H9 (cell line): ENCODE data around the gene FNDC1. TPM values are rescaled to one million over a fixed set of nuclear protein-coding genes. Genes with fewer than 3 reads are reported as not detected.

Experiments used
- DNase-seq: peaks from one replicate; pipeline ENCODE4 v3.0.0-alpha.2; 2017
- H2AFZ ChIP-seq: one replicate; pipeline ENCODE4 v1.6.1; 2013; ENCODE audit warnings: mild to moderate bottlenecking, low read length, control low read depth, moderate library complexity
- H2AK5ac ChIP-seq: 2 replicates; pipeline ENCODE4 v1.6.1; 2013; ENCODE audit warnings: low read length, control low read depth, mixed read lengths; ENCODE audit not compliant: insufficient read length
- H2BK120ac ChIP-seq: one replicate; pipeline ENCODE4 v1.6.1; 2013; ENCODE audit warnings: low read depth, mild to moderate bottlenecking, low read length, control low read depth, inconsistent platforms; ENCODE audit not compliant: poor library complexity, severe bottlenecking
- H2BK12ac ChIP-seq: 2 replicates; pipeline ENCODE4 v1.6.1; 2013; ENCODE audit warnings: low read length, control low read depth, mixed read lengths, low read depth; ENCODE audit not compliant: insufficient read length
- H2BK15ac ChIP-seq: 2 replicates; pipeline ENCODE4 v1.6.1; 2013; ENCODE audit warnings: low read depth, low read length, control low read depth
- H2BK20ac ChIP-seq: one replicate; pipeline ENCODE4 v1.6.1; 2013; ENCODE audit warnings: low read depth, mild to moderate bottlenecking, low read length, control low read depth, inconsistent platforms; ENCODE audit not compliant: poor library complexity, severe bottlenecking
- H2BK5ac ChIP-seq: 2 replicates; pipeline ENCODE4 v1.6.1; 2013; ENCODE audit warnings: low read length, control low read depth, mixed read lengths; ENCODE audit not compliant: insufficient read length
- H3K14ac ChIP-seq: 2 replicates; pipeline ENCODE4 v1.6.1; 2013; ENCODE audit warnings: low read length, control low read depth; ENCODE audit not compliant: insufficient read depth
- H3K18ac ChIP-seq: 2 replicates; pipeline ENCODE4 v1.6.1; 2013; ENCODE audit warnings: low read depth, mild to moderate bottlenecking, mixed read lengths, low read length, control low read depth; ENCODE audit not compliant: insufficient read length
- H3K23ac ChIP-seq: 2 replicates; pipeline ENCODE4 v1.6.1; 2013; ENCODE audit warnings: low read length, control low read depth, mixed read lengths, low read depth; ENCODE audit not compliant: insufficient read length
- H3K23me2 ChIP-seq: 2 replicates; pipeline ENCODE4 v1.6.1; 2013; ENCODE audit warnings: low read depth, mild to moderate bottlenecking, mixed read lengths, low read length, control low read depth; ENCODE audit not compliant: insufficient read length, poor library complexity, severe bottlenecking
- H3K27ac ChIP-seq: 2 replicates; pipeline ENCODE4 v1.5.1; 2013; ENCODE audit warnings: low read length, control low read depth, mixed read lengths, low read depth; ENCODE audit not compliant: insufficient read length
- H3K27me3 ChIP-seq: 2 replicates; pipeline ENCODE4 v1.6.1; 2013; ENCODE audit warnings: low read length, control low read depth, inconsistent platforms; ENCODE audit not compliant: insufficient read depth
- H3K4ac ChIP-seq: 2 replicates; pipeline ENCODE4 v1.6.1; 2013; ENCODE audit warnings: low read depth, mild to moderate bottlenecking, control low read depth, inconsistent platforms, low read length, moderate library complexity
- H3K4me1 ChIP-seq: 2 replicates; pipeline ENCODE4 v1.6.1; 2013; ENCODE audit warnings: low read length, control low read depth, inconsistent platforms; ENCODE audit not compliant: insufficient read depth
- H3K4me2 ChIP-seq: 2 replicates; pipeline ENCODE4 v1.6.1; 2013; ENCODE audit warnings: low read length, control low read depth, mixed read lengths; ENCODE audit not compliant: insufficient read length, insufficient read depth
- H3K56ac ChIP-seq: 2 replicates; pipeline ENCODE4 v1.6.1; 2013; ENCODE audit warnings: low read depth, mild to moderate bottlenecking, mixed read lengths, low read length, control low read depth; ENCODE audit not compliant: insufficient read length
- H3K79me1 ChIP-seq: 2 replicates; pipeline ENCODE4 v1.6.1; 2013; ENCODE audit warnings: low read depth, mild to moderate bottlenecking, moderate library complexity, low read length, control low read depth, inconsistent platforms; ENCODE audit not compliant: insufficient read depth, poor library complexity, severe bottlenecking
- H3K79me2 ChIP-seq: 2 replicates; pipeline ENCODE4 v1.6.1; 2013; ENCODE audit warnings: low read length, control low read depth, inconsistent platforms; ENCODE audit not compliant: insufficient read depth
- H3K9ac ChIP-seq: 2 replicates; pipeline ENCODE4 v1.6.1; 2013; ENCODE audit warnings: low read length, control low read depth, mixed read lengths; ENCODE audit not compliant: insufficient read length; ENCODE audit errors: extremely low read depth
- H3K9me3 ChIP-seq: one replicate; pipeline ENCODE4 v1.6.1; 2013; ENCODE audit warnings: low read depth, low read length, inconsistent platforms; ENCODE audit not compliant: control insufficient read depth
- H3T11ph ChIP-seq: one replicate; pipeline ENCODE4 v1.6.1; 2013; ENCODE audit warnings: mild to moderate bottlenecking, low read length, control low read depth, inconsistent platforms
- H4K20me1 ChIP-seq: one replicate; pipeline ENCODE4 v1.6.1; 2013; ENCODE audit not compliant: control insufficient read depth, insufficient read length, insufficient read depth
- H4K5ac ChIP-seq: 2 replicates; pipeline ENCODE4 v1.6.1; 2013; ENCODE audit warnings: low read depth, mild to moderate bottlenecking, mixed read lengths, low read length, control low read depth; ENCODE audit not compliant: insufficient read length
- H4K8ac ChIP-seq: replicated peaks from 2 replicates; pipeline ENCODE4 v1.6.1; 2013; ENCODE audit warnings: low read length, control low read depth, mixed read lengths, low read depth; ENCODE audit not compliant: insufficient read length
- H4K91ac ChIP-seq: 2 replicates; pipeline ENCODE4 v1.6.1; 2013; ENCODE audit warnings: low read depth, mild to moderate bottlenecking, moderate library complexity, mixed read lengths, low read length, control low read depth; ENCODE audit not compliant: insufficient read length
- H3K27ac Mint-ChIP-seq, 3 experiments: 2 replicates in 2 of 3; 3 replicates in 1 of 3; pipeline ENCODE4 v1.8.0; 2020 to 2021; ENCODE audit warnings: mixed read lengths in 3 of 3, mild to moderate bottlenecking in 1 of 3, moderate library complexity in 1 of 3
- H3K27me3 Mint-ChIP-seq: 2 replicates; pipeline ENCODE4 v1.8.0; 2021; ENCODE audit warnings: low read depth, mild to moderate bottlenecking, moderate library complexity, mixed read lengths
- H3K36me3 Mint-ChIP-seq, 3 experiments: 2 replicates in 2 of 3; 3 replicates in 1 of 3; pipeline ENCODE4 v1.8.0; 2020 to 2021; ENCODE audit warnings: low read depth in 3 of 3, mixed read lengths in 3 of 3; ENCODE audit not compliant: insufficient read depth in 1 of 3
- H3K4me1 Mint-ChIP-seq, 2 experiments: 2 replicates each; pipeline ENCODE4 v1.8.0; 2020; ENCODE audit warnings: mixed read lengths in 2 of 2
- H3K4me3 Mint-ChIP-seq, 2 experiments: 2 replicates in 1 of 2; 3 replicates in 1 of 2; pipeline ENCODE4 v1.8.0; 2020 to 2021; ENCODE audit warnings: mild to moderate bottlenecking in 2 of 2, mixed read lengths in 2 of 2, moderate library complexity in 1 of 2
- H3K9me3 Mint-ChIP-seq, 2 experiments: 2 replicates in 1 of 2; 3 replicates in 1 of 2; pipeline ENCODE4 v1.8.0; 2020; ENCODE audit warnings: mild to moderate bottlenecking in 2 of 2, mixed read lengths in 2 of 2, moderate library complexity in 1 of 2
- WGBS: extraction: QIAGEN DNeasy Blood & Tissue Kit; methylation state at CpG from one replicate; pipeline ENCODE4 v1.1.7; 2013; ENCODE audit warnings: missing lambda C conversion rate, low lambda C conversion rate, mixed read lengths; ENCODE audit not compliant: insufficient read length; ENCODE audit errors: extremely low coverage; 5-methylcytosine and 5-hydroxymethylcytosine counted together
- total RNA-seq: library from RNA; stranded (reverse); gene quantifications from 2 replicates; pipeline ENCODE4 v1.2.1, GENCODE V29; 2021
- TF ChIP-seq, protein P1 (sequence below): fragments of 200-600 bp; sonication (generic); conservative IDR thresholded peaks from 3 replicates; pipeline ENCODE4 v1.8.0; 2021; ENCODE audit warnings: antibody characterized with exemption, mild to moderate bottlenecking

The FNDC1 gene
- total RNA-seq, 1 experiment from 2014 or later = 0.24 TPM

DNA sequence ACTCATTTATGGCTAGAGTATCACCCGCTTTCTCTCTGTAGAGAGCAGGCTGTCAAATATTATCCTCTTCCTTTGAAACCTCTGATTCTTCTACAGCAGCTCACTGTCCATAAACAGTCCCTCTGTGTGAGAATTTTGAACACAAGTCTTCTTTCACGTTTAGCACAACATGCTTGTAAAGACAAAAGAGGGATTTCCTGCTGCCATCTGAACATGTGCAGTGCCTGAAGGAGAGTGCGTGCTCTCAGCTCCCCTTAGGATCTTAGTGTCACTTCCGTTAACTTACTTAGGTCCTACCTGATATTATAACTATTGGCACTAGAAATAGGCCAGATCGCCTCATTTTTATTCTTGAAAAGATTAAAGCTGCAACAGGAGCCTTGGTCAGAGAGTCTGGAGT is 50.9 kb downstream of the FNDC1 start:
- no peak overlapping the region for H3K4me2 ChIP-seq
- no CpG with 5 or more reads among the region's 5 CpGs for WGBS
- H3K4ac ChIP-seq = no peak overlapping the region
- no peaks in the 10 kb centered on the region for H3K23me2 ChIP-seq
- no peaks in the 10 kb centered on the region for H3K4me1 ChIP-seq
- no peak overlapping the region for H2BK120ac ChIP-seq
- no peak overlapping the region for H3K56ac ChIP-seq
- no peaks in the 10 kb centered on the region for H4K20me1 ChIP-seq
- H4K8ac ChIP-seq = no peak overlapping the region
- no peak overlapping the region for H2BK15ac ChIP-seq
- no peak overlapping the region for H3K9ac ChIP-seq
- no peak overlapping the region for H3T11ph ChIP-seq
- no peaks in the 10 kb centered on the region for H3K79me2 ChIP-seq
- H4K91ac ChIP-seq = no peak overlapping the region
- no peaks in the 10 kb centered on the region for H3K79me1 ChIP-seq
- H2AK5ac ChIP-seq = no peak overlapping the region
- H3K18ac ChIP-seq = no peak overlapping the region
- H3K9me3 ChIP-seq = no peaks in the 10 kb centered on the region
- H4K5ac ChIP-seq = no peak overlapping the region
- no peaks in the 10 kb centered on the region for H3K27me3 ChIP-seq
- Mint-ChIP-seq H3K27ac (no peak overlapping the region), H3K36me3 (no peaks in the 10 kb centered on the region), H3K9me3 (no peaks in the 10 kb centered on the region), H3K27me3 (peaks cover 20% of the 10 kb centered on the region), H3K4me1 (peaks cover 5 to 14% of the 10 kb centered on the region in 2 experiments), H3K4me3 (no peak overlapping the region)
- TF ChIP-seq, protein P1, sequence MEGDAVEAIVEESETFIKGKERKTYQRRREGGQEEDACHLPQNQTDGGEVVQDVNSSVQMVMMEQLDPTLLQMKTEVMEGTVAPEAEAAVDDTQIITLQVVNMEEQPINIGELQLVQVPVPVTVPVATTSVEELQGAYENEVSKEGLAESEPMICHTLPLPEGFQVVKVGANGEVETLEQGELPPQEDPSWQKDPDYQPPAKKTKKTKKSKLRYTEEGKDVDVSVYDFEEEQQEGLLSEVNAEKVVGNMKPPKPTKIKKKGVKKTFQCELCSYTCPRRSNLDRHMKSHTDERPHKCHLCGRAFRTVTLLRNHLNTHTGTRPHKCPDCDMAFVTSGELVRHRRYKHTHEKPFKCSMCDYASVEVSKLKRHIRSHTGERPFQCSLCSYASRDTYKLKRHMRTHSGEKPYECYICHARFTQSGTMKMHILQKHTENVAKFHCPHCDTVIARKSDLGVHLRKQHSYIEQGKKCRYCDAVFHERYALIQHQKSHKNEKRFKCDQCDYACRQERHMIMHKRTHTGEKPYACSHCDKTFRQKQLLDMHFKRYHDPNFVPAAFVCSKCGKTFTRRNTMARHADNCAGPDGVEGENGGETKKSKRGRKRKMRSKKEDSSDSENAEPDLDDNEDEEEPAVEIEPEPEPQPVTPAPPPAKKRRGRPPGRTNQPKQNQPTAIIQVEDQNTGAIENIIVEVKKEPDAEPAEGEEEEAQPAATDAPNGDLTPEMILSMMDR = no peak
- H2AFZ ChIP-seq = no peak overlapping the region
- H2BK12ac ChIP-seq = no peak overlapping the region
- H2BK20ac ChIP-seq = no peak overlapping the region
- no peak for DNase-seq
- H3K27ac ChIP-seq = no peak overlapping the region
- no peak overlapping the region for H3K23ac ChIP-seq
- no peak overlapping the region for H3K14ac ChIP-seq
- H2BK5ac ChIP-seq = no peak overlapping the region
